Loucy (cell line): ENCODE measurements around the gene HIGD2A.

Experiments used
- H2AFZ ChIP-seq: fragments of 200-600 bp; sonication (generic); 2 replicates; pipeline ENCODE4 v1.6.0; 2016; ENCODE audit warnings: antibody characterized with exemption, mild to moderate bottlenecking, low read length, moderate library complexity
- H3F3A ChIP-seq: fragments of 200-600 bp; 2 replicates; pipeline ENCODE4 v1.6.0; 2016; ENCODE audit warnings: antibody characterized with exemption, low read depth, mild to moderate bottlenecking
- H3K27me3 ChIP-seq: fragments of 200-600 bp; sonication (generic); 2 replicates; pipeline ENCODE4 v1.6.1; 2014; ENCODE audit warnings: low read length, mild to moderate bottlenecking; ENCODE audit not compliant: insufficient read depth, poor library complexity, severe bottlenecking
- H3K36me3 ChIP-seq: fragments of 200-600 bp; sonication (generic); 2 replicates; pipeline ENCODE4 v1.6.1; 2016; ENCODE audit warnings: low read length; ENCODE audit not compliant: insufficient read depth
- H3K4me1 ChIP-seq: fragments of 200-600 bp; sonication (generic); 2 replicates; pipeline ENCODE4 v1.5.1; 2014; ENCODE audit warnings: low read length, mild to moderate bottlenecking; ENCODE audit not compliant: insufficient read depth, poor library complexity, severe bottlenecking
- H3K4me2 ChIP-seq: fragments of 200-600 bp; sonication (generic); 2 replicates; pipeline ENCODE4 v1.6.0; 2014; ENCODE audit warnings: antibody characterized with exemption, low read length, low read depth, mild to moderate bottlenecking; ENCODE audit not compliant: poor library complexity, severe bottlenecking
- H3K4me3 ChIP-seq: fragments of 200-600 bp; sonication (generic); 2 replicates; pipeline ENCODE4 v1.5.1; 2014; ENCODE audit warnings: low read length, mild to moderate bottlenecking, mixed read lengths; ENCODE audit not compliant: poor library complexity, severe bottlenecking
- H3K79me2 ChIP-seq: fragments of 200-600 bp; sonication (generic); 2 replicates; pipeline ENCODE4 v1.6.1; 2014; ENCODE audit warnings: low read length; ENCODE audit not compliant: insufficient read depth
- H3K9ac ChIP-seq: fragments of 200-600 bp; sonication (generic); 2 replicates; pipeline ENCODE4 v1.6.0; 2014; ENCODE audit warnings: mild to moderate bottlenecking, low read depth, low read length, moderate library complexity; ENCODE audit not compliant: poor library complexity, severe bottlenecking
- H3K9me2 ChIP-seq: fragments of 200-600 bp; sonication (generic); replicated peaks from 2 replicates; pipeline ENCODE4 v1.6.1; 2016; ENCODE audit warnings: low read depth, low read length, mixed read lengths
- H3K9me3 ChIP-seq: fragments of 200-600 bp; sonication (generic); 2 replicates; pipeline ENCODE4 v1.6.1; 2014; ENCODE audit warnings: mild to moderate bottlenecking, antibody characterized with exemption, low read length, low read depth; ENCODE audit not compliant: insufficient read depth
- H4K20me1 ChIP-seq: fragments of 200-600 bp; sonication (generic); 2 replicates; pipeline ENCODE4 v1.6.0; 2014; ENCODE audit warnings: antibody characterized with exemption, low read length, mild to moderate bottlenecking; ENCODE audit not compliant: insufficient read depth, poor library complexity, severe bottlenecking
- CTCF ChIP-seq: fragments of 200-600 bp; sonication (generic); conservative IDR thresholded peaks from 2 replicates; pipeline ENCODE4 v1.5.1; 2014; ENCODE audit warnings: mild to moderate bottlenecking, antibody characterized with exemption, low read length
- EZH2phosphoT487 ChIP-seq: fragments of 200-600 bp; IDR thresholded peaks from 2 replicates; pipeline ENCODE4 v1.6.1; 2018; ENCODE audit warnings: antibody characterized with exemption, mild to moderate bottlenecking, moderate library complexity, borderline replicate concordance

The HIGD2A gene

GRCh38 chr5:176387384-176387925 lies 1.1 kb upstream of the HIGD2A start:
- H3F3A ChIP-seq: no peaks in the 10 kb centered on the region
- peak overlapping the region; percentile 96 for H3K4me3 ChIP-seq
- H3K4me1 ChIP-seq: peaks cover 6% of the 10 kb centered on the region
- no peak overlapping the region for H2AFZ ChIP-seq
- H3K4me2 ChIP-seq: peak overlapping the region; percentile 88
- H4K20me1 ChIP-seq: no peaks in the 10 kb centered on the region
- H3K9me3 ChIP-seq: no peaks in the 10 kb centered on the region
- H3K27me3 ChIP-seq: no peaks in the 10 kb centered on the region
- H3K9me2 ChIP-seq: no peaks in the 10 kb centered on the region
- peak overlapping the region; percentile 87 for H3K9ac ChIP-seq
- H3K79me2 ChIP-seq: peaks cover 37% of the 10 kb centered on the region
- TF ChIP-seq CTCF (no peak), EZH2phosphoT487 (no peak)
- peaks cover 4% of the 10 kb centered on the region; the same call in 1 of the 2 replicates for H3K36me3 ChIP-seq

GRCh38 chr5:176388003-176388443 lies 528 bp upstream of the HIGD2A start:
- peaks cover 4% of the 10 kb centered on the region; the same call in 1 of the 2 replicates for H3K36me3 ChIP-seq
- no peaks in the 10 kb centered on the region for H3K27me3 ChIP-seq
- H3K9me3 ChIP-seq: no peaks in the 10 kb centered on the region
- H3K4me3 ChIP-seq: peak overlapping the region; percentile 96
- H3F3A ChIP-seq: no peaks in the 10 kb centered on the region
- H4K20me1 ChIP-seq: no peaks in the 10 kb centered on the region
- H3K4me1 ChIP-seq: peaks cover 6% of the 10 kb centered on the region
- TF ChIP-seq CTCF (no peak), EZH2phosphoT487 (no peak)
- H3K9ac ChIP-seq: peak overlapping the region; percentile 87
- H3K79me2 ChIP-seq: peaks cover 37% of the 10 kb centered on the region
- H2AFZ ChIP-seq: peak overlapping the region; percentile 40
- H3K4me2 ChIP-seq: peak overlapping the region; percentile 88
- H3K9me2 ChIP-seq: no peaks in the 10 kb centered on the region

GRCh38 chr5:176389135-176390123 lies 878 bp downstream of the HIGD2A start:
- H3K4me3 ChIP-seq: peak overlapping the region; percentile 96
- no peaks in the 10 kb centered on the region for H3K27me3 ChIP-seq
- peaks cover 4% of the 10 kb centered on the region; the same call in 1 of the 2 replicates for H3K36me3 ChIP-seq
- H3K4me1 ChIP-seq: peaks cover 6% of the 10 kb centered on the region
- H3K9me2 ChIP-seq: no peaks in the 10 kb centered on the region
- TF ChIP-seq CTCF: no peak
- no peak for TF ChIP-seq EZH2phosphoT487
- peaks cover 37% of the 10 kb centered on the region for H3K79me2 ChIP-seq
- H3K9ac ChIP-seq: peak overlapping the region; percentile 87
- H3F3A ChIP-seq: no peaks in the 10 kb centered on the region
- peak overlapping the region; percentile 67; the same call in 1 of the 2 replicates for H2AFZ ChIP-seq
- no peaks in the 10 kb centered on the region for H4K20me1 ChIP-seq
- H3K4me2 ChIP-seq: peak overlapping the region; percentile 76
- H3K9me3 ChIP-seq: no peaks in the 10 kb centered on the region
